ENCODE data around the gene ZNF467. TPM values are rescaled to one million over a fixed set of nuclear protein-coding genes. Genes with fewer than 3 reads are reported as not detected.

The ZNF467 gene, protein sequence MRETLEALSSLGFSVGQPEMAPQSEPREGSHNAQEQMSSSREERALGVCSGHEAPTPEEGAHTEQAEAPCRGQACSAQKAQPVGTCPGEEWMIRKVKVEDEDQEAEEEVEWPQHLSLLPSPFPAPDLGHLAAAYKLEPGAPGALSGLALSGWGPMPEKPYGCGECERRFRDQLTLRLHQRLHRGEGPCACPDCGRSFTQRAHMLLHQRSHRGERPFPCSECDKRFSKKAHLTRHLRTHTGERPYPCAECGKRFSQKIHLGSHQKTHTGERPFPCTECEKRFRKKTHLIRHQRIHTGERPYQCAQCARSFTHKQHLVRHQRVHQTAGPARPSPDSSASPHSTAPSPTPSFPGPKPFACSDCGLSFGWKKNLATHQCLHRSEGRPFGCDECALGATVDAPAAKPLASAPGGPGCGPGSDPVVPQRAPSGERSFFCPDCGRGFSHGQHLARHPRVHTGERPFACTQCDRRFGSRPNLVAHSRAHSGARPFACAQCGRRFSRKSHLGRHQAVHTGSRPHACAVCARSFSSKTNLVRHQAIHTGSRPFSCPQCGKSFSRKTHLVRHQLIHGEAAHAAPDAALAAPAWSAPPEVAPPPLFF
- 3.2 TPM for total RNA-seq

DNA sequence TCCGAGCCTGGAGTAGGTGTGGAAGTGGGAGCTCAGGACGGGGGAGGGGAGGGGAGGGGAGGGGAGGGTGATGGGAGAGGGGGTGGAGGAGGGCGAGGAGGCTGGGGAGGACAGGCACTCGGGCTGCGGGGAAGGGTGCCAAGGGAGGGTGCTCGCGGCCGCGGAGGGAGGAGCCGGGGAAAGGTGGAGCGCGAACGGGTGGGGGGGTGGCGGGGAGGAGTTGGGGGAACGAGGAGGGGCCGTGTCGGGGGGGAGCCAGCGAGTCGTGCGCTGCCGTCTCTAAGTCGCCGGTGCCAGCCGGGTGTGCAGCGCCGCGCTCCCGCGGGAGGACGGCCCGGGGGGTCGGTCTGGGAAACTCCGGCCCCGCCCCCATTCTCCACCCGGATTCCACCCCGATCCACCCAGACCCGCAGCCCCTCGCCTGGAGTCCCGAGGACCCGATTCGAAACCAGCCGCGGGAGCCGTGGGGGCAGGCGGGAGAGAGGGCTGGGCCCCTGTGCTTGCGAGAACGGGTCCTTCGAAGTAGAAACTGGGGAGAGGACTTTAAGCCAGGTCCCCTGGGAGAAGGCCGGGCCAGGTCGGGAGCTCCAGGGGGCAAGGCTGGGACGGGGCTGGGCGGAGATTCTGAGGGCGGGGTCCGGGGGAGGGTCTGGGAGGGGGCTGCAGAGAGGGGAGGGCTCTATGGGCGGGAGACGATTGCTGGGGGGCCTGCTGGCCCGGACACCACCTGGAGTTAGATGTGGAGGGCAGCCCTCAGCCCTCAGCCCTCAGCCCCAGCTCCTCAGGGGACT is at the start of gene ZNF467:
Gene ZNF467 (minus strand): TSS at position 143 of the 791 bp plus-strand sequence. CDS start 2,556 bp downstream, outside the sequence.

Other genes starting within 250 kb of the ZNF467 start
- 14.8 TPM for gene ZNF862, start 64.8 kb upstream of the ZNF467 start, total RNA-seq
- gene ATP6V0E2, start 100.4 kb upstream of the ZNF467 start, total RNA-seq: 211 TPM

Data from diencephalon (tissue), 1 donor.